SKM-1 (cell line): Measurements from ENCODE around the gene SPIRE2.
"Not testable (repeated sequence)": the region's sequence is repeated elsewhere in the genome, so short reads cannot be mapped to it uniquely, and the experiment has no call there.

Experiments used
- DNase-seq: peaks from one replicate; lab custom pipeline; 2025; ENCODE audit not compliant: unreplicated experiment; lab: John Stamatoyannopoulos, UW

The SPIRE2 gene

DNA sequence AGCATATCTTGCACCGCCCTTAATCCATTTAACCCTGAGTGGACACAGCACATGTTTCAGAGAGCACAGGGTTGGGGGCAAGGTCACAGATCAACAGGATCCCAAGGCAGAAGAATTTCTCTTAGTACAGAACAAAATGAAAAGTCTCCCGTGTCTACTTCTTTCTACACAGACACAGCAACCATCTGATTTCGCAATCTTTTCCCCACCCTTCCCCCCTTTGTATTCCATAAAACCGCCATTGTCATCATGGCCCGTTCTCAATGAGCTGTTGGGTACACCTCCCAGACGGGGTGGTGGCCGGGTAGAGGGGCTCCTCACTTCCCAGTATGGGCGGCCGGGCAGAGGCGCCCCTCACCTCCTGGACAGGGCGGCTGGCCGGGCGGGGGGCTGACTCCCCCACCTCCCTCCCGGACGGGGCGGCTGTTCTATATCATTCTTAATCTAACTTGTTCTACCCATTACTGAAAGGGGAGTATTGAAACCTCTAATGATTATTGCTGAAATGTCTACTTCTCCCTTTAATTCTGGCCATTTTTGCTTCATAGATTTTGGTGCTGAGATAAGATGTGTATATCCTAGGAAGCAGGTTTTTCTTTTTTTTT, 21.6 kb upstream of the SPIRE2 start:
- DNase-seq = not testable (repeated sequence)

DNA sequence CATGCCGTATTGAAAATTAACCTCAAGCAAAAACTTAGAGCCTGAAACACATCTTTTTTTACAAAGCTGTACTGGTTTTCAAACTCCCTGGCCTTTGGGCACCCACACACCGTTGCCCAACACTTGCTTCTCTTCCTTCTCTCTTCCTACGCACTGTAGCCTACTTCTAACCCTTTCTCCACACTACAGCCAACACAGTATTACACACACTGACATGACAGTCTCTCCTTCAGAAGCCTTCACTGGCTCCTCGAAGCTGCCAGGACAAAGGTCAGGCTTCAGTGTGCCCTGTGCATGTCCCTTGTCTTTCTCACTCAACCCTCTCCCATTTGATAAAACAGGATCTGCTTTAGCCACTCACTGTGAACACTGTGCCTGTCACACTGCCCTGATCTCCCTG, 19.8 kb upstream of the SPIRE2 start:
- no peak for DNase-seq

DNA sequence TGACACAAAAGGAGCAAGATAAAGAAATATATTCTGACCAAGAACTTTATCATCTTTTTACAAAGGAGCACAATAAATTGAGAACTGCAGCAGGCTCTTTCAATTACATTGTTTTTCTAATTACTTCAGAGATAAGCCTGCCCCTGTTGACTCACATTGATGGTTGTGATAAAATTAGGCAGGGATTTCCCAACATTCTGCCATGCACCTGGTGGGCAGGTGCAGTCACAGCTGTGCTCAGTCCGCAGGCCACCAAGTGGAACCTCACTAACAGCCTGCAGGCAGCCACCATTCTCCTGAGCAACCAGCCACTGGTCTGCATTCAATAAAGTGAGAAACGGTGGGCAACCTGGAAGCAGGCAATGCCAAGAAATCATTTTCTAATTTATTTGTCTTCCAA, 17.0 kb upstream of the SPIRE2 start:
- no peak for DNase-seq

DNA sequence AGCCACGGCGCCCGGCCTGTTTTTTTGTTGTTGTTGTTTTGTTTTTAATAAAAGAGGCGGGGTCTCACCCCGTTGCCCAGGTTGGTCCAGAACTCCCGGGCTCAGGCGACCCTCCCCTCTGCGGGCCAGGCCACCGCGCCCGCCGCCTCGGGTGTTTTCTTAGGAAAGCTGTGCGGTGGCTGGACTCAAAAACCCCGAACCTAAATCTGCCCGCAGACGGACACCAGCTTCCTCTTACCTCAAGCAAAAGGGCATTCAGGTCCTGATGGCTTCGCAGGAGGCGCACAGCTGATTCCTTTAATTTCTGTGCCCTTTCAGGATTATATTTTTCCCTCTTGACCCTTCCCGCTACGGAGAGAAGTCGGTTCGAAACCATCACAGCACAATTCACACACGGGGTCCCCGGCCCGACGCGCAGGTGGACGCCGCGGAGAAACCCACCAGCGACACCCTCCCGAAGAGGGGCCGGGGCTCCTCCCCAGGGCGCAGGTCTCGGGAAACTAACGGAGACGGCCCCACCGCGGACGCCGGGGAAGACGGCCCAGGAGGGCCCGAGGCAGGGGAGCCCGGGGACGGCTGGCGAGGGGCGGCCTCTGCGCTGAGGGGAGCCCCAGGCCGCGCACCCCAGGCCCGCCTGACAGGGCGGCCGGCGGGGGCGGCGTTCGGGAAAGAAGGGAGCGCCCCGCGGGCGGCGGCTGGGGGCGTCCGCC, 12.5 kb upstream of the SPIRE2 start:
- peak; percentile 8 for DNase-seq

DNA sequence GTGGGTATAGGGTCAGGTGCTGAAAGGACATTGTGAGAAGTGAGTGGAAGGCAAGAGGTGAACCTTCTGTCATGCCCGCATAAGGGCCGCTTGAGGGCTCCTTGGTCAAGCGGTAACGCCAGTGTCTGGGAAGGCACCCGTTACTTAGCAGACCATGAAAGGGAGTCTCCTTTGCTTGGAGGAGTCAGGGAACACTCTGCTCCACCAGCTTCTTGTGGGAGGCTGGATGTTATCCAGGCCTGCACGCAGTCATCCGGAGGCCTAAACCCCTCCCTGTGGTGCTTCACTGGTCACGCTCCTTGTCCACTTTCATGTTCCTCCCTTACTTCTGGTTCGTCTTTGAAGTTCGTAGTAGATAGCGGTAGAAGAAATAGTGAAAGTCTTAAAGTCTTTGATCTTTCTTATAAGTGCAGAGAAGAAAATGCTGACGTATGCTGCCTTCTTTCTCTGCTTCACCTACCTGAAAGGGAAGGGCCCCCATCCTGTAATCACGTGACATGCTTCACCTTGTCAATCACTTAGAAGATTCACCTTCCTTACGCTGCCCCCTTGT, 9.3 kb upstream of the SPIRE2 start:
- DNase-seq = not testable (repeated sequence)

DNA sequence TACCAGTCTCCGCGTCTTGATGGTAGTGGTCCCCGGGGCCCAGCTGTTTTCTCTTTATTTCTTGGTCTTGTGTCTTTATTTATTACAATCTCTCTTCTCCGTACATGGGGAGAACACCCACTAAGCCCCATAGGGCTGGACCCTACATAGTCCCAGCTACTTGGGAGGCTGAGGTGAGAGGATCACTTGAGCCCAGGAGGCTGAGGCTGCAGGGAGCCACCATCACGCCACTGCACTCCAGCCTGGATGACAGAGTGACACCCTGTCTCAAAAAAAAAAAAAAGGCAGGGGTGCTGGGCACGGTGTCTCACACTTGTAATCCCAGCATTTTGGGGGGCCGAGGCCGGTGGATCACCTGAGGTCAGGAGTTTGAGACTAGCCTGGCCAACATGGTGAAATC, 8.8 kb upstream of the SPIRE2 start:
- DNase-seq = not testable (repeated sequence)

DNA sequence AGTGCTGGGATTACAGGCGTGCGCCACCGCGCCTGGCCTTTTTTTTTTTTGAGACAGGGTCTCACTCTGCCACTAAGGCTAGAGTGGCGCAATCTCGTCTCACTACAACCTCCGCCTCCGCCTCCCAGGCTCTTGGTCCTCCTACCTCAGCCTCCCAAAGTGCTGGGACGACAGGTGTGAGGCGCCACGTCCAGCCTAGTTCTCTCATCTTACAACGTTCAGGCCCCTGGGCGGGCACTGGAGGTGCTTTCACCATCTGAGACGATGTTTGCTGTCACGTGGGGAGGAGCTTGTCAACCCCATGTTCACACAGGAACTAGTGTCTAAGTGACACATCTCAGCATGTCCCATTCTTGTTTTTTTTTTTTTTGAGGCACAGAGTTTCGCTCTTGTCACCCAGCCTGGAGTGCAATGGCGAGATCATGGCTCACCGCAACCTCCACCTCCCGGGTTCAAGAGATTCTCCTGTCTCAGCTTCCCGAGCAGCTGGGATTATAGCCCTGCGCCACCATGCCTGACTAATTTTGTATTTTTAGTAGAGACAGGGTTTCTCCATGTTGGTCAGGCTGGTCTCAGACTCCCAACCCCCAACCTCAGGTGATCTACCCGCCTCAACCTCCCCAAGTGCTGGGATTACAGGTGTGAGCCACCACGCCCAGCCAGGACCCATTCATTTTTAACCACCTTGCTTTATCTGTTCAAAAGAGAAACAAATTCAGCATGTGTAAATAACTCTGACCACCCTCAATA, 6.7 kb upstream of the SPIRE2 start:
- DNase-seq = no peak

DNA sequence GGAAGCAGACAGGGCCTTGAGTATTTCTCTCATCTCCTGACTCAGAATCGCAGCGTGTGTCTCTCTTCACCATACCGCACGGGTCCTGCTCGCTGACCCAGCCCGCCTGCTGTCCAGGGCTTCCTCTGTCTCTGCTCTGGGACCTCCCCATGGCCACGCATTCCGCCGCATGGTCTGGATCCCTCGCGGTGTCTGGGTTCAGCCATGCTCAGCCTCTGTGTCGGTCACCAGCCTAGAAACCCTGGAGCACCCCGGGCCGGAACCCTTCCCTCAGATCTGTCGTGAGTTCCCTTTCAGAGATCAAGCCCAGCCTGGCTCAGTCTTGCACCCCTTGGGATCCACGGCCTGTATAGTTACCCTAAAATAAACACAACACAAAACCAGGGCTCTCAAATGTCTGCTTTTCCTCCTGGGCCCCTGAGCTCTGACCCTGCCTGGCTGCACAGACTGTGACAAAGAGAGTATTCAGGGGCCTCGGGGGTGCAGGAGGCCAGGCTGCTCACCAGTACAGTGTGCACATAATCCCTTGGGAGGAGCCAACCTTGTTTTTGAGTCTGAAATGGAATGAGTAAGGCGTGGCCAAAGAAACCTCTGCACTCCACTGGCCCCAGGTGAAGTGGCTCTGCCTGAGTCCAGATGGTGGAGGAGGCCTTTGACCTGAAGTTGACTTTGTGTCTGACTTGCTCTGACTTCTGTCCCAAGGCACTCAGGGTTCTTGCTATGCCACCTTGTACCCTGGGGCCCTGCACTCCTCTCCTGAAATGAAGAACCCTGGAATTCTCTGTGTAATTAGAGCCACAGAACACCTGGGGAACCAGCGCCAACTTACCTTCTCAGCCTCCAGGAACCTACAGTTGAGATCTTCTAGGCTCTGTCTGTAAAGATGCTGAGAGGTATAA, 5.8 kb upstream of the SPIRE2 start:
- DNase-seq = no peak

DNA sequence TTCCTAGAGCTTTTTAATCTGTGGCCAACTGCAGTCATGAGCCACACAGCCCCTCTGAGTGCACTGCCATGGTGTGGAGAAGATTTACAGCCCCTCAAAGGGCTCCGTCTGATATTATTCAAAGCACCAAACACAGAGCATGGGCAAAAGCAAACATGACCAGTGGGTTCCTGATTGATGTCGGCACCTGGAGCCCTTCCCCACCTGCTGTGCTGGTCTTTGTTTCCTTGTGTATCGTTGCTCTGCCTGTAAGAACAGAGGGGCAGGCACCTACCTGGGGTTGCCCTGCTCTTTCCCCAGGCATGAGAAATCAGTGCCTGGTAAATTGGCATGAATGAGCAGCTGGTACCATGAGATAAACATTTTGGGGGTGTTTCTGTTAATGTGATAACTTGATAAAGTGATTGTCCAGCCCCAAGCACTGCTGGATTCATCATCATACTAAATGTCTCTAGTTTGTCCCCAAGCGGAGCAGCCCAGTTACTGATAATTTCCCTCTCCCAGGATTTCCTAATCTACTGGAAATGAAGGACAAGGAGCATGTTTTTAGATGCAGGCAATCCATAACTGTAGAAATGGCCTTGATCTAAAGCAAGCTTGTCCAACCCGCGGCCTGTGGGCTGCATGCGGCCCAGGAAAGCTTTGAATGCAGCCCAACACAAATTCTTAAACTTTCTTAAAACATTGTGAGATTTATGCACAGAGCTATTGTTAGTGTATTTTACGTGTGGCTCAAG, 5.0 kb upstream of the SPIRE2 start:
- DNase-seq = no peak

DNA sequence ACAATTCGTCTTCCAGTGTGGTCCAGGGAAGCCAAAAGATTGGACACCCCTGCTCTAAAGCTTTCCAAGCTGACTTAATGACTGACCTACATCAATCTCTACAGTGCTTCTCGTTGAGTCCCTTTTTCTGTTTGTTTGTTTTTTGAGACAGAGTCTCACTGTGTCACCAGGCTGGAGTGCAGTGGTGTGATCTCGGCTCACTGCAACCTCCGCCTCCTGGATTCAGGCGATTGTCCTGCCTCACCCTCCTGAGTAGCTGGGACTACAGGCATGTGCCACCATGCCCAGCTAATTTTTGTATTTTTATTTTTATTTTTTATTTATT, 4.5 kb upstream of the SPIRE2 start:
- DNase-seq = not testable (repeated sequence)

DNA sequence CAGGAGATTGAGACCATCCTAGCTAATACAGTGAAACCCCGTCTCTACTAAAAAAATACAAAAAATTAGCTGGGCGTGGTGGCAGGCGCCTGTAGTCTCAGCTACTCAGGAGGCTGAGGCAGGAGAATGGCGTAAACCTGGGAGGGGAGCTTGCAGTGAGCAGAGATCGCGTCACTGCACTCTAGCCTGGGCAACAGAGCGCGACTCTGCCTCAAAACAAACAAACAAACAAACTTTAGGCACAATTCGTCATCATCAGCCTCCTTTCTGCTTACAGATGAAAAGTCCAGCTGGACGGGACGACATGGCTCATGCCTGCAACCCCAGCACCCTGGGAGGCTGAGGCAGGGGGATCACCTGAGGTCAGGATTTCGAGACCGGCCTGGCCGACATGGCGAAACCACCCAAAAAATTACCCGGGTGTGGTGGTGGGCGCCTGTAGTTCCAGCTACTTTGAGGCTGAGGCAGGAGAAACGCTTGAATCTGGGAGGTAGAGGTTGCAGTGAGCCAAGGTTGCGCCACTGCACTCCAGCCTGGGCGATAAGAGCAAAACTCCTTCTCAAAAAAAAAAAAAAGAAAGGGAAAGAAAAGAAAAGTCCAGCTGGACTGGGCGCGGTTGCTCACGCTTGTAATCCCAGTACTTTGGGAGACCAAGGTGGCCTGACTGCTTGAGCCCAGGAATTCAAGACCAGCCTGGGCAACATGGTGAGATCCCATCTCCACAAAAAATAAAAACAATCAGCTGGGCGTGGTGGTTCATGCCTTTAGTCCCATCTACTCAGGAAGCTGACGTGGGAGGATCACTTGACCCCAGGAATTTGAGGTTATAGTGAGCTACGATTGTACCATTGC, 1.5 kb upstream of the SPIRE2 start:
- DNase-seq = no peak

DNA sequence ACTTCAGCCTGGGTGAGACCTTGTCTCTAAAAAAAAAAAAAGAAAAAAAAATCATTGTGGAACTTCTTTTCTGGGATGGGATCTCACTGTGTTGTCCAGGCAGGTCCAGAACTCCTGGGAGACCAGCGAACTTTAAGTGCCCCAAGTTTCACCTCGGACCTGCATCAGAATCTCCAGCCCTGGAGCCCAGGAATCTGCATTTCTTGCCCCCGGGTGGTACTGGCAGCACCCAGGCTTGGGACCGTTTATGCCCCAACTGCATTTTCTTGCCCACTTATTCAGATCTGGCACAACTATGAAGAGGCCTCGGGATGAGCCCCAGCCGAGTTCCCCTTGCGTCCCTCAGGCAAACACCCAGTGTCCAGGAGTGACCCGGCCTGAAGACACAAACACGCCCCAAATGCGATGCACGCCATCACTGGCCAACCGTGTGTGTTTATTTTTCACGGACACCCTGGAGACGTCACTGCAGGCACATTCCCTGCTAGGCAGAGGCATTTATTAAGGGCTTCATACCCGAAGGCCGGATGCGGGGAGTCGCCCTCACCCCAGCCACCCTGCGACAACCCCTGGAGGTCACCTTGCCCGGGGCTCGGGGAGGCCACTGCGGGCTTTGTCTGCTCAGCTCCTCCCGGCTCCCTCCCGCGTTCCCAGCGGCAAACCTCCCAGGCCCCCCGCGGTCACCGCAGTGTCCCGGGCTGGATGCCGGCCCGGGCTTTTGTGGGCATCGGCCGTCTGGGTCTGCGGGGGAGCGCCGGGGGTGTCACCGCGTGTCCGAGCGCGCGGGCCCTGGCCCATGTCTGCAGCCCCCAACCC, 684 bp upstream of the SPIRE2 start:
- no peak for DNase-seq

DNA sequence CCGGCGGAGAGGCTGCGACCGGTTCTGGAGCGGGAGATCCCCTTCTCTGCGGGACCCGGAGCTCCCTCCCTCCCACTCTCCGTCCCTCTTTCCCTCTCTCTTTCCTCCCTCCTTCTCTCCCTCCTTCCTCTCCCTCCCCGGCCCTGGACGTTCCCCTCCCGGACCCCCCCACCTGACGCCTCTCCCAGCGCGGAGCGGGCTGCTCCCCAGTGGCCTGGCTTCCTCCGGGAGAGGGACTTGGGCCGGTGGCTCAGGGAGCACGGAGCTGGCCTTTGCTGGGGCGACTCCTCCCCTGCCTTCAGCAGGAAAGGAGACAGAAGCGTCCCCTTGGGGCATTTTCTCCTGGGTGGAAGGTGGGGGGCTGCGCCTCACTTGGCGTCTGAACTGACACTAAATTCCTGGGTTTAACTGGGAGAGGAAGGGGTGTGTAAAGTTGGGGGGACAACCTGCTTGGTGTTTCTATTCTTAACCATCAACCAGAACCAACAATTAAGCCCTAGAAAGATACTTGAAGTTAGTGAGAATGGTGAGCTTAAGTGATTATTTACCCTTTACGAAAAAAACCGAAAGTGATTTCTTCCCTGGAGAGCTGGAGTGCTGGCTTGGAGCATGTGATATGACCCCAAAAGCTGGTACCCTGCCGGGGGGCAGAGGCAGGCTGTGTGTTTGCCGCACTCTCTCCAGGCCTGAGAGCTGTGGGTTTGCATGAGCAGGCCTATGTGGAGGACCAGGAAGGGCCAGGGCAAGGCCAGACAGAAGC, 775 bp downstream of the SPIRE2 start:
- DNase-seq = no peak

DNA sequence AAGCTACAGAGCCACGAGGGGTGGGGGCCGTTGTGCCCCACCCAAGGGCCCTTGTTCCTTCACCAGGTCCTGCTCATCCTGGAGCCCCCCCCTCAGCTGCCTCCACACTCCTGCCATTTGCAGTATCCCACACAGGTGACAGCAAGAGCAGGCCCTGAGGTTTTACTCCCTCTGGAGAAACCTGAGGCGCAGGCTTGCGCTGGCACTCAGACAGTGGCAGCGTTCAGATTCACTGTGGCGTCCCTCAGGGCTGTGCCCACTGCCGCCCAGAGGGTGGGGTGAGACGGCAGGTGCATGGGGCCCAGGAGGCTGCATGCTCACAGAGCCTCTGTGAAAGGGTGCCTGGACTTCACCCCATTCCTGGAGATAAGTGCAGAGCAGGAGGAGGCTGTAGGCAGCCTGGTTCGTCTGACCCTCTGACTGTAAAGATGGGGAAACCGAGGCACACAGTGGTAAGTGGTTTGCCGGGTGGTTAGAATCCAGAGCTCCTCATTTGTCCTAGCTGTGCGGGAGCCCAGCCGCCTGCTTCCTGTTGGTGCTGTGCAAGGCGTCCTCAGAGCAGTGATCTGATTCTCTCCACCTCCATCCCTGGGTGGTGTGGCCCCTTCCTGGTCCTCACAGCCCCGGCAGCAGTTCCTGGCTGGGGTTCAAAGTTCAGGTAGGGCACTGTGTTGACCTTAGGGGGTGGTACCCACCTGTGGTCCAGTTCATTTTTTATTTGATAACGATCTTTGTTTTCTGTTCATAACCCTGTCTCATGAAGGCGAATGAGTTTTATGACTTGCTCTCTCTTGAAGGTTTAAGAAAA, 1.6 kb downstream of the SPIRE2 start:
- no peak for DNase-seq

DNA sequence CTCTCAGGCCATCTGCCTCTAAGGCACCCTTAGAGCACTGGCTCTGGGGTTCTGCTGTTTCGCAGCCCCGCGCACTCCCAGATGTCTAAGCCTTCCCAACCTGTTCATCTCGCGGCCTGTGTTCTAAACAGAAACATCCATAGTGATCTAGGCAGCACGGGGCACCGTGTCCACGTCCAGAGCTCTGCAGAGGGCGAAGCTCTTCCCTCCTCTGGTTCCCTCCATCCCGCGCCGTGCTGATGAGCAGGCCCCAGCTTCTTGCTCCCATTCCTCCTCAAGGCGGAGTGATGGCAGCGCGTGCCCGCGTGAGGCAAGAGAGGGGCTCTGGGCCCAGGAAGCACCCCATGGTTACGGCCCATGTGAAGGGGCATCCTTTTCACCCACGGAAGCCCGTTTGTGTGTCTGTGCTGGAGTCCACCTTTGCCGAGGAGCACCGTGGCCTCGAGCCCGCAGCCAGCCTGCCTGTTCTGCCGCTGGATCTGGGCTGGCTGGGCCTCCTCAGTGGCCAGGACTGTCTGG, 3.6 kb downstream of the SPIRE2 start:
- no peak for DNase-seq

DNA sequence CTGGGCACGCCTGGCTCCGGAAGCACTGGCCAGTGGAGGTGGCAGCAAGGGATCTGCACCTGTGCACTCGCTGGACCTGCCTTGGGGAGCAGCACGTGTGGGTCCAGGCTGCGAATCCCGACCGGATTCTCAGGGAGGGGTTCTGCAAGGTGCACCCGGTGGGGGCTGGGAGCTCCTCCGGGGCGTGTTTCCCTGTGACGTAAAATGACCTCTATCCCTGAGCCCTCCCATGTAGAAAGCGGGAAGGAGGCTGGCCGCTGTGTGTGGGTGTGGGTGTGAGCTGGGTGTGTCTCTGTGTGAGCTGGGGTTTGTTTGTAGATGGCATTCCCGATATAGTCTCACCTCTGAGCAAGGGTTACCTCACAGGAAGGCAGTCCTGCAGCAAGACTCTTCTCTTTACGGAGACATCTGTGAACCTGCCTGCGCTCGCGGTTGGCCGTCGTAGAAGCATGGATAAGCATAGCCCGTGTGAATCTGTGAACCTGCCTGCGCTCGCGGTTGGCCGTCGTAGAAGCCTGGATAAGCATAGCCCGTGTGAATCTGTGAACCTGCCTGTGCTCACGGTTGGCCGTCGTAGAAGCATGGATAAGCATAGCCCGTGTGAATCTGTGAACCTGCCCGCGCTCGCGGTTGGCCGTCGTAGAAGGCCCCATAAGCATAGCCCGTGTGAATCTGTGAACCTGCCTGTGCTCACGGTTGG, 5.5 kb downstream of the SPIRE2 start:
- not testable (repeated sequence) for DNase-seq
